Measurements from ENCODE around the gene CLSTN2. TPM values are rescaled to one million over a fixed set of nuclear protein-coding genes. Genes with fewer than 3 reads are reported as not detected.

CLSTN2 gene
- total RNA-seq, 2 donors from 2014 or later = 22.2 to 28.0 TPM

DNA sequence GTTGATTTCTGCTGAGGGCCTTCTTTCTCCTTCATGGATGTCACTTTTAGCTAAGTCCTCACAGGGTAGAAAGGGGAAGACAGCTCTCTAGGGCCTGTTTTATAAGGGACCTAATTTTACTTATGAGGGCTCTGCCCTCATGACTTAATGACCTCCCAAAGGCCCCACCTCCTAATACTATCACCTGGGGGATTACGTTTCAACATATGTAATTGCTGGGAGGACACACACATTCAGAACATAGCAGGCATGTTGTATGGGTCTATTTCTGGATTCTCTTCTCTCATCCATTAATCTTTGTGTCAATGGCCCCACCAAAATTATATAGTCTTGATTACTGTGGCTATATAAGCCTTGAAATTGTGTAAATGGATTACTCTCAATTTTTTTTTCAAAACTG lies 255.0 kb downstream of the CLSTN2 start:
- intact Hi-C loops (cut with DNase I) = loop anchor here in 1 of 2 donors (10.0 kb wide), 1 partner anchor 435 kb away; no protein-coding TSS in a partner anchor
- DNase-seq (ENCODE audit: low spot score) = no peak

DNA sequence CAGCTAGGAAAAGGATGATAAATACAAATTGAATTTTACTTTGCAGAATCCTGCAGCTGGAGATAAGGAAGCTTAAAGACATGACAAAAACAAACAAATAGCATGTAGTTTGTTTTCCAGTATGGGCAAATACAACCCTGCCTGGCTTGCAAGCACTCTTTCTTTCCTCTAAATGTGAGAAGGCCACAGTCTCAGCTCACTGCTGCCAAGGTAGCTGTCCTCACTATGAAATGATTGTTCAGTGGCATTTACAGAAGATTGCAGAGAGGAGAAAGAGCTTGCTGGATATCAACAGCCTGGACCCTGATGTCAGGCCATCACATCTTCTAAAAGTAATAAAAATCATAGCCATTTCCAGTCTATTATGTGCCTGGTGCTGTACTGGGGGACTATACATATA lies 262.0 kb downstream of the CLSTN2 start:
- intact Hi-C loops (cut with DNase I) = loop anchor here in 1 of 2 donors (10.0 kb wide), 1 partner anchor 442 kb away; no protein-coding TSS in a partner anchor
- DNase-seq (ENCODE audit: low spot score) = no peak

DNA sequence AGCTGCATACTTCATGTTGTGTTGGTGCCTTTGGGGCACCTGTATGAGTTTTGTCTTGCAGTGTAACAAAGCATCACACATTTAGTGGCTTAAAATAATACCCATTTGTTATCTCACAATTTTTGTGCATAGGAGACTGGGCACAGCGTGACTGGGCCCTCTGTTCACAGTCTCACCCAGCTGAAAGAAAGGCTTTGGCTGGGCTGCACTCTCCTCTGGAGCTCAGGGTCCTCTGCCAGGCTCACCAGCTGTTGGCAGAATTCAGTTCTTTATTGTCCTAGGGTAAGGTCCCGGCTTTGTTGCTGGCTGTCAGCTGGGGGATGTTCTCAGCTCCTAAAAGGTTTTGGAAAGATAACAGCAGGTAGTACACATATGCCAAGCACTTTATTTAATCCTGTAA lies 263.3 kb downstream of the CLSTN2 start:
- intact Hi-C loops (cut with DNase I) = loop anchor here in 1 of 2 donors (10.0 kb wide), 1 partner anchor 443 kb away; no protein-coding TSS in a partner anchor
- DNase-seq (ENCODE audit: low spot score) = no peak

DNA sequence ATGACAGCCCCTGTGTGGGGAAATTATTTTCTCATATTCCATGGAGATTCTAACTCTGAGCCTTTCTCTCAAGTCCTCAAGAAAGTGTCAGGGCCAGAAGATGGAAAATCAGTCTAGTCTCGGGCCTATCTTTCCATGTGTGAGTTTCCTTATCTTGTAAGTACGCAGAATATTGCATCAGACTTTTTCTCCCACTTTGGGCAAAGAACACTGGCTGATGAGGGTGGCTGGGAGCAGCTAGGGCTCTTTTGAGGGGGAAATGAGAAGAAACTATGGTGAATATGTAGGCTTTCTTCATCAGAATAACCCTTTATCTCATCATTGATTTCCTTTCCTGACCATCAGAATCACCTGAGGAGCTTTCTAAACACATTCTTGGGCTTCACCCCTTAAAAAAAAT lies 264.0 kb downstream of the CLSTN2 start:
- intact Hi-C loops (cut with DNase I) = loop anchor here in 1 of 2 donors (10.0 kb wide), 1 partner anchor 444 kb away; no protein-coding TSS in a partner anchor
- no peak for DNase-seq (ENCODE audit: low spot score)

DNA sequence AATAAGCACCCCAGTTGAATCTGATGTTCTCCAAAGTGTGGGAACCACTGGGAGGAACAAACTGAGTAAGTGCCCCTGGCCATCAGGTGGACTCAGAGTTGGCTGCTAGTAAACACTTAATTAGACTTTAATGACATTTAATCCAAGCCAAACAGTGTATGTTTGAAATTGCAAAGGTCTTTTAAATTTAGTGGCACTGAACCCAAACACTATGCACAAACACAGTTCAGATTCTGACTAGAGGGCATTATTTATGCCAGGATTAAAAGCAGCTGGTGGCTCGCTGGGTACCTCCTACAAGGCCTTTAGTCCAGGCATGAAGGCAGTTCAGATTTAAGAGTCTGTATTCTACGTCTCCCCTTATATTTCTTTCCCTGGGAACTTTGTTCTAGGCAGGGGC lies 264.8 kb downstream of the CLSTN2 start:
- DNase-seq (ENCODE audit: low spot score) = no peak
- intact Hi-C loops (cut with DNase I) = loop anchor here in 1 of 2 donors (10.0 kb wide), 1 partner anchor 445 kb away; no protein-coding TSS in a partner anchor

DNA sequence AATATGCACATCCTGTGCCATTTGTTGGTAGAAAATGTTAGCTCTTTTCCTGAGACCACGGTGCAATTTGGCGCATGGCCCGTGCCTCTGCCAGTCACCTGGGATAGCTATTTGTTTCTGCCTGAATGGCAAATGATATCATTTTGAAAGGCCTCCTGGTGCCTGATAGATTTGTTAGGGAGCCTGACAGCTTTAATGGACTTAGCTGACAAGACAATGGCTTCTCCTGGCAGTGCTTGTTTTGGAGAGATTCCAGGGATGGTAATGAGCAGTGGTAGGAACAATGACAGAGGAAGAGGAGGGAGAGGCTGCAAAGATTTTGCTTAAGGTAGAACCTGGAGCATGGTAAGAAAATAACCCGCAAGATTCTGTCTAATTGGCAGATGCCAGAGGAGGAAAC lies 268.5 kb downstream of the CLSTN2 start:
- intact Hi-C loops (cut with DNase I) = no loop called here
- DNase-seq (ENCODE audit: low spot score) = no peak

DNA sequence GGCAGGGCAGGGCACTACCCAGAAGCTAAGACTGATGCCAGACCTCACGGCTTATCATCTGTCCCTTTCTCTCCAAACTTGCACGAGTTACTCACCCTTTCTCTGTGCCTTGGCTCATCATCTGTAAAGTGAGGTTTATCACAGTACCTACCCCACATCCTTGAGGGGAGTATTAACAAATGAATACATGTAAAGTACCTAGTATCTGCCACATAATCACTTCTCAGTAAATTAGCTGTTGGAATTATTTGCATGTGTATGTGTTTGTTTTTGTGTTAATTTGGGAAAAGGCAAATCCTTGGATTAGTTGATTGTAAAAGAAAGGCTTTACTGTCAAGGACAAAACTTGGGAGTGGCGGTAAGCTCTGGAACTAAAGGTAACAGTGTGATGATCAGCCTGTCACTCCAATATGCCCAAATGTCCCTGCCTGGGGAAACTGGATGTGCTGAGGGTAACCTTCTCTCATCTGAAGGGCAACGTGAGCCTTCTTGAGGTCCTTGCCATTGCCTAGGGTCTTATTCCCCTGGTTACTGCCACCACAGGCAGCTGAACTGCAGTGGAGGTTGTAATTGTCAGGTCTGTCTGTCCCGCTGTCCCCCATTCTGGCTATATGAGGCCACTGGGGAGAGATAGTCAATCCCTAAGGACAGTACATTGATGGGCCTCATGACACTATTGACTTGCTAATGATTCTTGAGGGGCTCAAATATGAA lies 269.4 kb downstream of the CLSTN2 start:
- no peak for DNase-seq (ENCODE audit: low spot score)
- intact Hi-C loops (cut with DNase I) = no loop called here

DNA sequence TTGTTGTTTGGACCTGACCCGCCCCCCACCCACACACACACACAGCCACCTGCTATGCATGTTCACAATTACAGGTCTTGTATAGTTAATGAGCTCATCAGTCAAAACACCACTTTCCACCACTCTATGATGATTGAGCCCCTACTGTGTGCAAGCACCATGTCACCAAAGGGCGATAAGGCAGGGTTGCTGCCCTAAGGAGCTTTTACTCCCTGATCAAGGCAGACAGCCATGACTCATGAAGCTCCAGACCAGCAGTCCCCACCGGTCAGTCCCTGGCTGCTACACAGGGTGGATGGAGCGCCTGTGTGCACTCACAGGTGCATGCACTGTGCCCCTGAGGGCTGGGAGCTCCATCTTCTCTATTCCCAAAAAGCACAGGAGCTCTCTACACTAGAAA lies 270.6 kb downstream of the CLSTN2 start:
- DNase-seq (ENCODE audit: low spot score) = no peak
- intact Hi-C loops (cut with DNase I) = loop anchor here in 1 of 2 donors (5.0 kb wide), 1 partner anchor 468 kb away; no protein-coding TSS in a partner anchor

DNA sequence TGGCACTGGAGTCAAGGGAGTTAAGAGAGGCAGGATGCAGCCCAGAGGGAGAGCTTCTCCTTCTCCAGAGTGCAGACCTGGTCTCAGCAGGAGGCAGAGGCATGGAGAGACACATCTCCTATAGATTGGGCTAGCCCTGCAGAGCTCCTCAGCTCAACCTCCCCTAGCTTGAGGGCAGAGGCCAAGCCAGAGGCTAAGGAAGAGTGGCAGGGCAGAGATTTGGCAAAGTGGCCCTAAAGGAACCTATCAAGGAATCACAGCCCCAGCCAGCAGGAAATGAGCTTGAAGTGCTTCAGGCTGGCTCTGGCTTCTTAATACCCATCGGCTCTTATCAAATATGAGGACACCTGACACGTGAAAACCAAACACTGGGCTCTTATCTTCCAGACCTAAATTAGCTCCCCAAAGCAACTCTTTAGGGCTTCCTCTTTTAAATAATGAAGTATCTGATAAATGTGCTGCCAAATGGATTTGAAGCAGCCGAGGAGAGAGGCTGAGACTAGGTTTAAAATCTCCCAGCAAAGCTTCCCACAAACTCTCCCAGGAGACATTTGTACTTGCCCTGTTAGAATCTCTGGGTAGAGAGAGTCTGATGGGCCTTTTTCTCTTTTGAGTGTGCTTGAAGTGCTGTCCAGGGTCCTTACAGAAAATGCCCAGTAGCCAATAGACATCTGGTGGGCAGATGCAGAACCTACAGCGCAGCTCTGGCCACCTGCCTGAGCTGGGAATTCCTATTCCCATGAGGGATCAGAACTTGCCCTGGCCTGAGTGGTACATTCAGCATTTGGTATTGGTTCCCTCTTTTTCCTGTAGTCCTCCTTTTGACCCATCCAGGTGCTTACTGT lies 271.4 kb downstream of the CLSTN2 start:
- intact Hi-C loops (cut with DNase I) = loop anchor here in 1 of 2 donors (5.0 kb wide), 1 partner anchor 469 kb away; no protein-coding TSS in a partner anchor
- DNase-seq (ENCODE audit: low spot score) = no peak

DNA sequence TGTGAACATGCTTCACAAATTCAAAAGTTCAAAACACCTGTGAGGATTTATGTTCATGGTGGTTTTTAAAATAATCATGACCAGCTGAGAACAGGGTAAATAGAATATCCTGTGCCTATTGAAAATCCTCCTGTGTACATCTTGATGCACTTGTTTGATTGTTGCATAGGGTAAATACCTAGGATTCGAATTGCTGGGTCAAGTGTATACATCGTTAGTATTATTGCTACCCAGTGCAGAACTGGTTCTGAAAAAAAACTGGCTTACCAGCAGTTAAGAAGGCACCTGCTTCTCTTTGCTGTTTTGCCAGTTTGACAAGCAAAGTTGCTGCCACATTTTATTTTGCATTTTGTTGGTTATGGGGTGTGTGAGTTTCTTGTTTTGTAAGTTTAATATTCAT lies 272.6 kb downstream of the CLSTN2 start:
- intact Hi-C loops (cut with DNase I) = loop anchor here in 1 of 2 donors (5.0 kb wide), 1 partner anchor 470 kb away; no protein-coding TSS in a partner anchor
- no peak for DNase-seq (ENCODE audit: low spot score)

DNA sequence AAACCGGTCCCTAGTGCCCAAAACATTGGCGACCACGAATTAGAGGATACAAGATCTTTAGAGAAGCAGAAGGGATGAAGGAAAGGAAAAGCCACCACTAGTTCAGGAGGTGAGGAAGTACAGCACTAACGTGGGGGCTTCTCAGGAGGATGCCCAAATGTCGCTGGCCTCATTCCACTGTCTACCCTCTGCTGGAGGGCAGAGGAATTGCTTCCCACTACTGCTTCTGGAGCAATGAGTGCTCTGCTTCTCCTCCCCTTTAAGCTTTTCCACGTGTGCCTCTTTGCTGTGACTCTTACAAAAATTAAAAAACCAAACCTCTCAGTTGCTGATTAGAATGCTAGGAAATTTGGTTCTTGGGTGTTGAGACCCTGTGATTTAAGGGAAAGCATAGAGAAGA lies 281.3 kb downstream of the CLSTN2 start:
- DNase-seq (ENCODE audit: low spot score) = no peak
- intact Hi-C loops (cut with DNase I) = no loop called here

DNA sequence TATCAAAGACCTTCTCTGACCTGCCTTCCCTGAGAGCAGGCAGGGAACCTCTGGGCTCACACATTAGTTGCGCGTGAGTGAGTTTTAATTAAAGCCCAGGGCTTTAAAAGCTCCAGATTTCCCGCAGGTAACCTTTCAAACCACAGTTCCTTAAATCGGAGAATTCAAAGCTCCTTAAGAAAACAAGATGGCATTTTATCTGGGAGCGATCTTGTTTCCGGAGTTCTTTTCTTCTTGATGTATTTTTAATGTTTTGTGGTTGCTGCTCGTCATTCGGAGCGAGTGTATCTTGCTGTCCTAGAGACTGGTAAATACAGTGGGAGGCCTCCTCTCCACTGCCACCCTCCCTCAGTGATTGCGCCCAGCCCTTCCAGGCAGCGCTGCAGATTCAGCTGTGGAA lies 284.3 kb downstream of the CLSTN2 start:
- intact Hi-C loops (cut with DNase I) = no loop called here
- no peak for DNase-seq (ENCODE audit: low spot score)

DNA sequence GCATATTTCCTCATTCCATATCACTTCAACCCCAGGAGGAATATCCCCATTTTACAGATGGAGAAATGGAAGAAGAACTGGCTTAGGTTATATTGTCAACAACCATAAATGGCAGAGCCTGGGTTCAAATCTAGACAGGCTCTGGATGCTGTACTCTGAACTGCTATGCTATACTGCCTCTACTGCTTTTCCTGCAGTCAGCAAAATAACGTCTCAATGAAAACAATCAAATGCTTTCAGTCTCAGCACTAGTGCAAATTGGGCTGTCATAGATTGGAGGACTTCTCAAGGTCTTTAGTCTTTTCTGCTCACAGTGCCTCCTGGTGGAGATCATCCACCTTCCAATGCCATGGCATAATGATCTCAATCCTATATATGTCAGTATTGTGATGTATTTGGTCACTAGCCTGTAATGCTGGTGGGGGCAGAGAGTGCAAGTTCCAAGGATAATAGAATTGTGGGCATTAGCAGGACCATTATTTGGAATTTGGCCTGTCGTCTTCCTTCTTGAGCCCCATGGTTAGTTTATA lies 285.0 kb downstream of the CLSTN2 start:
- intact Hi-C loops (cut with DNase I) = no loop called here
- no peak for DNase-seq (ENCODE audit: low spot score)

DNA sequence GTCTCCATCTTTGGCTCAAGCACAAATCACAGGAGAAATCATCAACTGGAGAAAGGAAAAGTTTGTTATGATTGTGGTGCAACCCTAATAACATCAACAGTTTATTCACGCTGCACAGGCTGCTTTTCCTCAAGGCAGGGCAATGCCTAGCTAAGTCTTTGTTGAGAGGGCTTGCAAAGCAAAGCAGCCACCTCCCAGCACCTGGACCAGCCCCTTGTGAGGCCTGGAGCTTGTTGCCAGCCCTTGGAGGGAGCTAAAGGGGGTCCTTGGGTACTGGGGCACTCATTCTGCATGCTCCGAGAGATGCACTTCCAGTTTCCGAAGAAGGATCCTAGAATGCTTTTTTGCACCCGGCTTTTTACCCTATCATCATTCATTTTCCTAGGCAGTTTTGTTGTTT lies 288.2 kb downstream of the CLSTN2 start:
- intact Hi-C loops (cut with DNase I) = no loop called here

DNA sequence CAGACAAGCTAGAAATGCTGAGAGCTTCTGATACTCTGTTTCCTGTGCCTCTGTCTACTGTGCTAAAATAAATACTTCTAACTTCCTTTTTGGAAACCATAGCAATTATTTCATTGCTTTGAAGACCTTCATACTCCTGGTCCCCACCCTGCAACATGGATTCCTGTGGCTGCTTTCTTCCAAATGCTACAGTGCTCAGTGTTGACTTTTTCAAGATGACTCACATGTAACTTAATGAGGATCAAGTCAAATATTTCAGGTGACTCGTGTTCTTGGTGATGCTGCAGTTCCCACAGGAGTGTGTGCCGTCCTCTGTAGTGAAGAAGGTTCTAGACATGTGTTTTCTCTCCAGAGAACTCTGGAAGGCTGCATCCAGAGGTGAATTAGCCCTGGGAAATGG lies 288.6 kb downstream of the CLSTN2 start:
- intact Hi-C loops (cut with DNase I) = no loop called here
- no peak for DNase-seq (ENCODE audit: low spot score)

More for the DNA sequence above, 288.2 kb downstream of the CLSTN2 start:
- no peak for DNase-seq (ENCODE audit: low spot score)

DNA sequence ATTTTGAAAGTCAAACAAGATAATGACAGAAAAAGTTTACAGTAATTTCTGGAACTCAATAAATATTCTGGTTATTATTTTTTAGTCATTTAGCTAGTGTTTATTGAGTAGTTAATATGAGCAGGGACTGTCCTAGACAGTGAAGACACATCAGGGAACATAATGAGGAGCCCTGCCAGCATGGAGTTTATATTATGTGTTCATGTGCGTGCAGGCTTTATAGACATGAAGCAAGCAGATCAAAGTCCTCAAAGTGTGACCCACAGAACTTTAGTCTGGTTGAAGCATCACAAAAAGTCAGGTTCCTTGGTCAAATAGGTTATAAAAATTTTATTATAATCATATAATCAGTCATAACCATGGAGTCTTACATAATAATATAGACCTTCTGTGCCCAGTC lies 289.3 kb downstream of the CLSTN2 start:
- intact Hi-C loops (cut with DNase I) = no loop called here

DNA sequence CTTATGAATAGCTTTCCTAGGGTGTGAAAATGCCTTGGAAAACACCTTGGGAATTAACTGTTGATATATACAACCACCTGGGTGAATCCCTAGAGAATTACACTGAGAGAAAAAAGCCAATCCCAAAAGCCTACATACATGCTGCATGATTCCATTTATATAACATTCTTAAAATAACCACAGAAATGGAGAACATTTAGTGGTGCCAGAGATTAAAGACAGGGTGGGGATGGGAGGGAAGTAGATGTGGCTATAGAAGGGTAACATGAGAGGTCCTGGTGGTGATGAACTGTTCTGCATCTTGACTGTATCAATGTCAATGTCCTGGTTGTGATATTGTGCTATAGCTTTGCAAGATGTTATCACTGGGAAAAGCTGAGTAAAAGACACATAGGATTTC lies 291.0 kb downstream of the CLSTN2 start:
- intact Hi-C loops (cut with DNase I) = no loop called here
- DNase-seq (ENCODE audit: low spot score) = no peak

More for the DNA sequence above, 289.3 kb downstream of the CLSTN2 start:
- no peak for DNase-seq (ENCODE audit: low spot score)

DNA sequence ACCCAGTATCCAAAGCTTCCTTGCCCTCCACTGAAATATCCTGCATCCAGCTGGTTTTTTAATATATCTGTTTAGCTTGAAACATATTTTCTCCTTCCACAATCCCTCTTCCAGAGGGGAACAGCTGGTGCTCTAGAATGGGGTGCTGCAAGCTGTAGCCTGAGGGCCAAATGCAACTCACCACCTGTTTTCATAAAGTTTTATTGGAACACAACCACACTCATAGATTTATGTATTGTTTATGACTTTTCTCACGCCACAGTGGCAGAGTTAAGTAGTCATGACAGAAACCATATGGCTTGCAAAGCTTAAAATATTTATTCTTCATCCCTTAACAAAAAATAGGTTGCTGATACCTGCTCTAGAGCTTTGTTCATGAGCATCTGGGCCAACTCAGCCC lies 298.7 kb downstream of the CLSTN2 start:
- no peak for DNase-seq (ENCODE audit: low spot score)
- intact Hi-C loops (cut with DNase I) = no loop called here

DNA sequence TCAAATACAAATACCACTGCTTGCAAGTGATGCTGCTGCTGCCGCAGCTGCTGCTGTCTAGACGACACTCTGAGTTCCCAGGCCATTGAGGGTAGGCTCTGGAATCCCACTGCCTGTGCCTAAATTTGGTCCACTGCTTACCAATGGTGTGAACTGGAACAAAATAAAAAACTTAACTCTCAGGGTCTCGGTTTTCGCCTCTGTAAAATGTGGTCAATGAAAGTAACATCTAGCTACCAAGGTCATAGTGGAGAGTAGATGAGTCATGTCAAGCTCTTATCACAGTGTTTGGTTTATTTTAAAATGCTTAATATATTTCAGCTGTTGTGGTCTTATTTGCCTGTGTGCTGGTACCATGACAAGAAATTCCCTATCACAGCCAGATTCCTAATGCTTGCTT lies 299.3 kb downstream of the CLSTN2 start:
- intact Hi-C loops (cut with DNase I) = no loop called here
- no peak for DNase-seq (ENCODE audit: low spot score)

All from posterior vena cava (tissue), 2 donors.